Bronchial epithelial cell (primary cell): Measurements from ENCODE around the gene DNALI1. TPM values are rescaled to one million over a fixed set of nuclear protein-coding genes. Genes with fewer than 3 reads are reported as not detected.

ENCODE experiments used
- DNase-seq: peaks from one replicate; pipeline ENCODE4 v3.0.0-alpha.2; 2010; ENCODE audit warnings: low read depth
- FAIRE-seq: peaks from 2 replicates; lab custom pipeline; 2011; peaks lifted over from hg19 to GRCh38; lab: Jason Lieb, UNC
- H3K27me3 ChIP-seq: 2 replicates; pipeline ENCODE4 v1.5.1; 2011; ENCODE audit warnings: low read length; ENCODE audit not compliant: control insufficient read depth, insufficient read depth
- H3K36me3 ChIP-seq: 2 replicates; pipeline ENCODE4 v1.5.1; 2011; ENCODE audit warnings: low read length; ENCODE audit not compliant: control insufficient read depth, insufficient read depth
- H3K4me3 ChIP-seq: 2 replicates; pipeline ENCODE4 v1.5.1; 2011; ENCODE audit warnings: mild to moderate bottlenecking, low read depth, low read length, control low read depth
- total RNA-seq: library from RNA; depleted of rRNA; stranded (reverse); fragments of >200 nt; gene quantifications from 2 replicates; pipeline ENCODE4 v1.2.1, GENCODE V29; 2014
- TF ChIP-seq, protein P1 (sequence below): IDR thresholded peaks from 2 replicates; pipeline ENCODE4 v1.5.1; 2011; ENCODE audit warnings: mild to moderate bottlenecking, moderate library complexity, low read length, control low read depth, inconsistent platforms; ENCODE audit not compliant: insufficient read depth, severe bottlenecking

DNALI1 gene
- total RNA-seq, 1 donor from 2014 or later: under 0.01 TPM

DNA sequence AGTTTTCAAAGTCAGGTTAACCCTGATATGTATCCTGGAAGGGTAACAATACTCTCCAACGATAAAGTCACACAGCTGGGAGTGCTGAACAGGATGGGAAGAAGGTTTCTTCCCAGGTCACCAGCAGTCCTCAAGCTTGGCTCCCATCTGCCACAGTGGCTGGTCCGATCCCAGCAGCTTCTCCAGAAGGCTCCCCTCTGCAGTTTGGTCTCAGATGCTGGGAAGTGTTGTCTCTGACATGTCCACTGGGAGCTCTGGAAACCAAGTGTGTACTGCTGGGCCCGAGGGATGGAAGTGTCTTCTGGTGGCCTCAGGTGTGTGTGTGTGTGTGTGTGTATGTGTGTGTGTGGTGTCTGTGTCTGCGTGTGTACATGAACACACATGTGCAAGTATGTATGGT is 55.4 kb downstream of the DNALI1 start:
- TF ChIP-seq, protein P1, sequence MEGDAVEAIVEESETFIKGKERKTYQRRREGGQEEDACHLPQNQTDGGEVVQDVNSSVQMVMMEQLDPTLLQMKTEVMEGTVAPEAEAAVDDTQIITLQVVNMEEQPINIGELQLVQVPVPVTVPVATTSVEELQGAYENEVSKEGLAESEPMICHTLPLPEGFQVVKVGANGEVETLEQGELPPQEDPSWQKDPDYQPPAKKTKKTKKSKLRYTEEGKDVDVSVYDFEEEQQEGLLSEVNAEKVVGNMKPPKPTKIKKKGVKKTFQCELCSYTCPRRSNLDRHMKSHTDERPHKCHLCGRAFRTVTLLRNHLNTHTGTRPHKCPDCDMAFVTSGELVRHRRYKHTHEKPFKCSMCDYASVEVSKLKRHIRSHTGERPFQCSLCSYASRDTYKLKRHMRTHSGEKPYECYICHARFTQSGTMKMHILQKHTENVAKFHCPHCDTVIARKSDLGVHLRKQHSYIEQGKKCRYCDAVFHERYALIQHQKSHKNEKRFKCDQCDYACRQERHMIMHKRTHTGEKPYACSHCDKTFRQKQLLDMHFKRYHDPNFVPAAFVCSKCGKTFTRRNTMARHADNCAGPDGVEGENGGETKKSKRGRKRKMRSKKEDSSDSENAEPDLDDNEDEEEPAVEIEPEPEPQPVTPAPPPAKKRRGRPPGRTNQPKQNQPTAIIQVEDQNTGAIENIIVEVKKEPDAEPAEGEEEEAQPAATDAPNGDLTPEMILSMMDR: no peak
- H3K4me3 ChIP-seq: no peak overlapping the region
- peaks cover 4% of the 10 kb centered on the region for H3K27me3 ChIP-seq
- no peaks in the 10 kb centered on the region for H3K36me3 ChIP-seq
- no peak for DNase-seq
- no peak for FAIRE-seq

DNA sequence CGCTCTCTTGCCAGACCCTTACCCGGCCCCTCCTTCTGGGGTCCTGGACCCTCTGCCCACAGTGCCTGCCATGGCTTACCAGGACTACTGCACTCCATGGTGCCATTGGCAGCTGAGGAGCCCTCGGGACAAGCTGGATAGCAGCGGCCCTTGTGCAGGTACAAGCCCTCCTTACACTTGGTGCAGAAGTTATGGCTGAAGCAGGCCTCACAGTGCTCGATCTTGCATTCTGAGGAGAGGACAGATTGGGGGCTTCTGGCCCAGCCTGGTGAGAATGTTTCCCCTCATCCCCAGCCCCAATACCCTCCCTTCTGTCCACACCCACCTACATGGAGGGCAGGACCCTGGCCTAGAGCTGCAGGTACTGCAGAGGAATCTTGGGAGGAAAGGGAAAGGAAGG is 57.4 kb downstream of the DNALI1 start:
- FAIRE-seq: no peak
- DNase-seq: no peak
- TF ChIP-seq, protein P1: no peak
- Histone ChIP-seq H3K36me3 (no peaks in the 10 kb centered on the region), H3K4me3 (no peak overlapping the region), H3K27me3 (peaks cover 5% of the 10 kb centered on the region)

DNA sequence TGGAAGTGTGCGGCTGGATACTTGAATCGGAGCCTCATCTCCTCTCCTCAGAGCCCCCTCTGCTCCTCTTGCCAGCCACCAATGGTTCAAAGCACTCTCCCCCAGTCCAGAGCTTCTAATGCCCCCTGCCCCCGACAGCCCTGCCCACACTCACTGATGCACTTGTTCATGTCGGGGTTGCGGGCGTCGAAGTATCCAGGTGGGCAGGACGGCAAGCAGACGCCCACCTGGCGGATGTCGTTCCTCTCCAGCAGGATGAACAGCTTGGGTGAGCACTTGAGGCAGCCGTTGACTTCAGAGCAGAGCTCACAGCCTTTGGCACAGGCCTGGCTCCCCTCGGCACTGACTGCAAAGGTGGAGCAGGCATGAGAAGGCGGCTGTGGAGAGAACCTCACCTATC is 59.6 kb downstream of the DNALI1 start:
- Histone ChIP-seq H3K36me3 (no peaks in the 10 kb centered on the region), H3K27me3 (peaks cover 5% of the 10 kb centered on the region), H3K4me3 (no peak overlapping the region)
- no peak for FAIRE-seq
- DNase-seq: no peak
- TF ChIP-seq, protein P1: no peak

Other genes starting within 250 kb of the DNALI1 start
- gene ZC3H12A, start 82.4 kb upstream of the DNALI1 start, total RNA-seq: 14.2 and 24.2 TPM in 2 replicates
- gene MEAF6, start 42.2 kb upstream of the DNALI1 start, total RNA-seq: 50.1 and 74.5 TPM in 2 replicates
- 11.3 and 16.9 TPM in 2 replicates for gene SNIP1, start 2.6 kb upstream of the DNALI1 start, total RNA-seq
- 64.5 and 73.4 TPM in 2 replicates for gene GNL2, start 39.0 kb downstream of the DNALI1 start, total RNA-seq
- not detected in 2 replicates for gene RSPO1, start 78.0 kb downstream of the DNALI1 start, total RNA-seq
- 0.26 and 0.38 TPM in 2 replicates for gene CDCA8, start 135.6 kb downstream of the DNALI1 start, total RNA-seq
- gene EPHA10, start 208.2 kb downstream of the DNALI1 start, total RNA-seq: 0.13 and 0.26 TPM in 2 replicates
- 0.26 TPM in 2 replicates for gene MANEAL, start 236.9 kb downstream of the DNALI1 start, total RNA-seq